Astrocyte (in vitro differentiated cells and primary cell): ENCODE measurements around the gene CST3.

ENCODE experiments used
- CTCF ChIP-seq: IDR thresholded peaks from 2 replicates; pipeline ENCODE4 v1.5.1; 2011; ENCODE audit warnings: low read depth, mild to moderate bottlenecking, inconsistent platforms, low read length, moderate library complexity; ENCODE audit not compliant: insufficient read depth
- EZH2 ChIP-seq: IDR thresholded peaks from 2 replicates; pipeline ENCODE4 v1.6.1; 2012; ENCODE audit warnings: mild to moderate bottlenecking, low read length, inconsistent platforms; ENCODE audit not compliant: insufficient read depth

- TF ChIP-seq EZH2: no peak
- no peak for TF ChIP-seq CTCF
Measured at GRCh38 chr20:23608251-23608846, 29.4 kb downstream of the CST3 start.
